KBM-7 (cell line): ENCODE data around the gene TNFRSF1B.
A peak's percentile ranks its signal among the peaks of the same experiment; 100 is the strongest.
"Not testable (repeated sequence)": the region's sequence is repeated elsewhere in the genome, so short reads cannot be mapped to it uniquely, and the experiment has no call there.

ENCODE experiments used
- DNase-seq: peaks from one replicate; pipeline ENCODE4 v3.0.0-alpha.2; 2015
- in situ Hi-C: fragments of 300-500 bp; cut with MboI; formaldehyde crosslinking; loops from 2 replicates; pipeline ENCODE4 v1.14.3; 2020; ENCODE audit warnings: low sequenced_read_pairs, low pct_unique_long_range_greater_than_20kb, mixed read lengths

TNFRSF1B gene

DNA sequence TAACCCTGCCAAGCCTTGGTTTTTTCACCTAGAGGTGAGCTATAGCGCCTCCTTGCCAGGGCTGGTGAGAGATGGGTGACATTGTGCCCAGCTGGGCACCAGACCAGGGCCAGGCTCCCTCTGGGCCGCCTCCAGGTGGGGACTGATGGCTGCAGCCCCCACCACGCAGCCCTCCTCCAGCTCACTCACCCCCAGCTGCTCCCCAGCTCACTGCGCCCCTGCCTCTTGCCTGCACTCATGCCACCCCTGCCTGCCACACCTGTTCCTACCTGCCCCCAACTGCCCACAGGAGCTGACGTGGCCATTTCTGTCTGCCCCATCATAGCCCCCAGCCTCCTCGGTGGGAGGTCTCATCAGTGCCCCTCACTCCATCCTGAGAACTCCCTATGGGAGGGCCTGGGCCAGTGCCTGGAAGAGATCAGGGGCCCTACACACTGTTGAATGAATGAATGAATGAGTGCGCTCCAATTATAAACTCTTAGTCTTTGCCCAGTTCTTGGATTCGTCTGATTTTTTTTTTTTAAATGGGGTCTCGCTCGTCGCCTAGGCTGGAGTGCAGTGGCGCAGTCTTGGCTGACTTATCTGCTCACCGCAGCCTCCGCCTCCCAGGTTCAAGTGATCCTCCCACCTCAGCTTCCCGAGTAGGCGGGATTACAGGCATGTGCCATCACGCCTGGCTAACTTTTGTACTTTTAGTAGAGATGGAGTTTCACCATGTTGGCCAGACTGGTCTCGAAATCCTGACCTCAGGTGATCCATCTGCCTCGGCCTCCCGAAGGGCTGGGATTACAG is 36.6 kb downstream of the TNFRSF1B start:
- DNase-seq: no peak
- in situ Hi-C loops: no loop called here

DNA sequence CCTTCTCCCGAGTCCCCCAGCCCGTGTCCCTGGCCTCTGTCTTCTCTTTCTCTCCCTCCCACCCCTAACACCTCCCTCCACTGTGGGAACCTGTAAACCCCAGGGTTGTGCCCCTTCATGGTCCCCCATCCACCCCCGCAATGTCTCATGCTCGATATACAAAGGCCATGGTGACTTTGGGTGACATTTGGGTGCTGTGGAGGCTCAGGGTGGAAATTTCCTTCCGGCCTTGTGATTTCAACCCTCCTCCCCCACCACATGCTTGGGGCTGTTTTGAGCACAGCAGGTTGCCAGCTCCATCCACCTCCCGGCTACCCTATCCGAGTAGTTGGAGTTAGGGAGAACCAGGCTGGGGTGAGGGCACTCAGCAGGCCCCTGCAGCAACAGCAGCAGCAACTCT is 37.3 kb downstream of the TNFRSF1B start:
- in situ Hi-C loops: no loop called here
- no peak for DNase-seq

DNA sequence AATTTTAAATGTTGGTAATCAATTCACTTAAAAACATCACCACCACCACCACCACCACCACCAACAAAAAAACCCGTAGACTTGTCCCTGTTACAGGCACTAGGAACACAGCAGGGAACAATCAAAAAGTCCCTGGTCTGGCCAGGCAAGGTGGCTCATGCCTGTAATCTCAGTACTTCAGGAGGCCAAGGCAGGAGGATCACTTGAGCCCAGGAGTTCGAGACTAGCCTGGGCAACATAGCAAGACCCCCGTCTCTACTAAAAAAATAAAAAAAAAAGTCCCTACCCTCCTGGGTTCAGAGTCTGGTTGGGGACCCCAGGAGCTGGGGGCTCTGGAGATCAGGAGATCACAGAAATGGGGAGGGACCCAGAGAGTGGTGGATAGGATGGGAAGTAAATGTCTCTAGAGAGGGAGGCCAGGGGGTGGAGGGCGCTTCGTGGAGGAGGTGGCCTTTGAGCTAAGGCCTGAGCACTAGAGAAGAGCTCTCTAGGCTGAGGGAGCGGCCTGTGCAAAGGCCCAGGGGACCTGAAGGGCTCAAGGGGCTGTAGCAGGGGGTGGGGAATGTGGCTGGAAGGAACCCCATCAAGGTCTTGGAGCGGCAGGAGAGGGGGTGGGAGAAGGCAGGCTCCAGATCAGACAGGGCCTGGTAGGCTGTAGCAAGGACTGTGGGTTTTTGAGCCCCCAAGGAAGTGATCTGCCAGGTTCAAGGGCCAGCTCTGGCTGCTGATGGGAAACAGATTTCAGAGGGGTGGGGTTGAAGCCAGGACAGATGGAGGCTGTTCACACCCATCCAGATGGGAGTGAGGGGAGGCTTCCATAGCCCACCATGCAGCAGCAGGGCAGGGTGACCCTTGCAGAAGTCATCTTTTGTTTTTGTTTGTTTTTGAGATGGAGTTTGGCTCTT is 38.2 kb downstream of the TNFRSF1B start:
- no peak for DNase-seq
- in situ Hi-C loops: loop anchor here (5.0 kb wide), 1 partner anchor 78 kb away; no protein-coding TSS in a partner anchor

DNA sequence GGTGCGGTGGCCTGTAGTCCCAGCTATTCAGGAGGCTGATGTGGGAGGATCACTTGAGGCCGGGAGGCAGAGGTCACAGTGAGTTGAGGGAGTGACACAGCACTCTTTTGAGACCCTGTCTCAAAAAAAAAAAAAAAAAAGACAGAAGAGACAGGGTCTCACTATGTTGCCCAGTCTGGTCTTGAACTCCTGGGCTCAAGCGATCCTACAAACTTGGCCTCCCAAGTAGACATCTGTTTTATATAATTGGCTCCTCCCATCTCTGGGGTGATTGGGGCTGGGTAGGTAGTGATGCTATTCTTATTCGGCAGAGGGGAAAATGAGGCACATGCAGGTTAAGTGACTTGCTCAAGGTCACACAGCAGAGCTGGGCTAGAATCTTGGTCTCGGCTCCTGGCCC is 39.4 kb downstream of the TNFRSF1B start:
- in situ Hi-C loops: loop anchor here (5.0 kb wide), 1 partner anchor 79 kb away; no protein-coding TSS in a partner anchor
- no peak for DNase-seq

DNA sequence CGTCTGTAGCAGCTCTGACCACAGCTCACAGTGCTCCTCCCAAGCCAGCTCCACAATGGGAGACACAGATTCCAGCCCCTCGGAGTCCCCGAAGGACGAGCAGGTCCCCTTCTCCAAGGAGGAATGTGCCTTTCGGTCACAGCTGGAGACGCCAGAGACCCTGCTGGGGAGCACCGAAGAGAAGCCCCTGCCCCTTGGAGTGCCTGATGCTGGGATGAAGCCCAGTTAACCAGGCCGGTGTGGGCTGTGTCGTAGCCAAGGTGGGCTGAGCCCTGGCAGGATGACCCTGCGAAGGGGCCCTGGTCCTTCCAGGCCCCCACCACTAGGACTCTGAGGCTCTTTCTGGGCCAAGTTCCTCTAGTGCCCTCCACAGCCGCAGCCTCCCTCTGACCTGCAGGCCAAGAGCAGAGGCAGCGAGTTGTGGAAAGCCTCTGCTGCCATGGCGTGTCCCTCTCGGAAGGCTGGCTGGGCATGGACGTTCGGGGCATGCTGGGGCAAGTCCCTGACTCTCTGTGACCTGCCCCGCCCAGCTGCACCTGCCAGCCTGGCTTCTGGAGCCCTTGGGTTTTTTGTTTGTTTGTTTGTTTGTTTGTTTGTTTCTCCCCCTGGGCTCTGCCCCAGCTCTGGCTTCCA is 40.1 kb downstream of the TNFRSF1B start:
- in situ Hi-C loops: loop anchor here (5.0 kb wide), 1 partner anchor 80 kb away; no protein-coding TSS in a partner anchor
- DNase-seq: no peak

DNA sequence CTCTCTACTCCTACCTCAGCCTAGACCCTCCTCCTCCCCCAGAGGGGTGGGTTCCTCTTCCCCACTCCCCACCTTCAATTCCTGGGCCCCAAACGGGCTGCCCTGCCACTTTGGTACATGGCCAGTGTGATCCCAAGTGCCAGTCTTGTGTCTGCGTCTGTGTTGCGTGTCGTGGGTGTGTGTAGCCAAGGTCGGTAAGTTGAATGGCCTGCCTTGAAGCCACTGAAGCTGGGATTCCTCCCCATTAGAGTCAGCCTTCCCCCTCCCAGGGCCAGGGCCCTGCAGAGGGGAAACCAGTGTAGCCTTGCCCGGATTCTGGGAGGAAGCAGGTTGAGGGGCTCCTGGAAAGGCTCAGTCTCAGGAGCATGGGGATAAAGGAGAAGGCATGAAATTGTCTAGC is 41.5 kb downstream of the TNFRSF1B start:
- in situ Hi-C loops: loop anchor here (5.0 kb wide), 1 partner anchor 81 kb away; no protein-coding TSS in a partner anchor
- DNase-seq: no peak

DNA sequence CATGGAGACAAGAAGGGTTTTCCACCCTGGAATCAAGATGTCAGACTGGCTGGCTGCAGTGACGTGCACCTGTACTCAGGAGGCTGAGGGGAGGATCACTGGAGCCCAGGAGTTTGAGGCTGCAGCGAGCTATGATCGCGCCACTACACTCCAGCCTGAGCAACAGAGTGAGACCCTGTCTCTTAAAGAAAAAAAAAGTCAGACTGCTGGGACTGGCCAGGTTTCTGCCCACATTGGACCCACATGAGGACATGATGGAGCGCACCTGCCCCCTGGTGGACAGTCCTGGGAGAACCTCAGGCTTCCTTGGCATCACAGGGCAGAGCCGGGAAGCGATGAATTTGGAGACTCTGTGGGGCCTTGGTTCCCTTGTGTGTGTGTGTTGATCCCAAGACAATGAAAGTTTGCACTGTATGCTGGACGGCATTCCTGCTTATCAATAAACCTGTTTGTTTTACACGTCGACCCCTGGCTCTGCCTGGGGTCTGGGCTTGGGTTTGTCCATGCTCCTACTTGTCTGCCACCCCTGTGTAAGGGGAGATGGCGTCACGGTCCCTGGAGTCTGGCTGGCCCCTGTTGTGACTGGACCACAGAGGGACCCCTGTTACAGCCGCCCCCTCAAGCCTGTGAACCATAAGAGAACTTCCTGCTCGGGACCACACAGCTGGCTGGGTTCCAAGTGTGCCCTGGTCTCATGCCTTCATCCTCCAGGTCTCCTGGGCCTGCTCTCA is 42.1 kb downstream of the TNFRSF1B start:
- in situ Hi-C loops: loop anchor here (5.0 kb wide), 1 partner anchor 82 kb away; no protein-coding TSS in a partner anchor

DNA sequence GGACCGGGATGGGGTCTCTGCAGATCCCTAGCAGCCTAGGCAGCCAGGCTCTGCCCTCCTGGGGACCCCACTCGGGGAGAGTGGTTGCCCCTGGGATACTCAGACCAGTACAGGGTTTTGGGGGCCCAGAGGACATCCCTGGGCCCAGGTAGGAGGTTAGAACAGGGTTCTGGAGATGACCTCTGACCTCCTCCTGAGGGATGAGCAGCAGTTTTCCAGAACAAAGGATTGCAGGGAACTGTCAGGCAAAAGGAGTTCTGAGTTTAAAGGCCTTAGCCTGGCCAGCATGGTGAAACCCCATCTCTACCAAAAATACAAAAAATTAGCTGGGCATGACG is 42.7 kb downstream of the TNFRSF1B start:
- no peak for DNase-seq
- in situ Hi-C loops: loop anchor here (5.0 kb wide), 1 partner anchor 82 kb away; no protein-coding TSS in a partner anchor

More for the DNA sequence above, 42.1 kb downstream of the TNFRSF1B start:
- DNase-seq: peak; percentile 86

DNA sequence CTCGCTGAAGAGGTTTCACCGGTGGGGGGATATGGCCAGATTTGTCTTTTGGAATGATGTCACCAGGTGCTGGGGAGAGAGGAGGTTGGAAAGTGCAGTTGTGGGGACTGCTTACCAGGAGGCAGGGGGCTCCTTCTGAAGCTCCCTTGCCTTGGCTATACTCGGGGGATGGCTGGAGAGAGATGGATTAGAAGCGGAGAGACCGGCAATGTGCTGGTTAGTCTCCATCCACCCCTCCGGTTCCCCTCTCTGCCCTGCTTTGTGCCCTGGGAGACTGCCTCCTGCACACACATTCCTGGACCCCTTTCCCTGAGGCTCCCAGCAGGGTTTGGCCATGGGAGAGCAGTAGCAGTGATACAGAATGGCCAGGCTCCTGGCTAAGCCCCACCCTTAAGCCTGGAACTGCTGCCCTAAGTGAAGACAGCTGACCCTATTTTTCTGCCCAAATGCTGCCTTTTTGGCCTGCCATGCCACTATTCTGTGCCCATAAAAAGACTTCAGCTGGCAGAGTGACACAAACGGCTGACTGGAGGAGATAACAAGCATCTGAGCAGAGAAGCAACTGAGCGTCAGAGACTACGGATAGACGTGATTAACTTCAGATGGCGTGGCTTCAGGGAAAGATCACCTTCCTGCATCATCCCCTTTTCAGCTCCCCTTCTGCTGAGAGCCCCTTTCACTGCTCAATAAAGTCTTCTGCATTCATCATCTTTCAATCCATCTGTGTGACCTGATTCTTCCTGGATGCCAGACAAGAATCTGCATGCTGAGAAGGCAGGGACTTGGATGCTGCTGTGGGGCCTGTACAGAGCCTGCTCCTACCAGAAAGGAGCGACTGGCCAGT is 48.5 kb downstream of the TNFRSF1B start:
- DNase-seq: no peak
- in situ Hi-C loops: no loop called here

DNA sequence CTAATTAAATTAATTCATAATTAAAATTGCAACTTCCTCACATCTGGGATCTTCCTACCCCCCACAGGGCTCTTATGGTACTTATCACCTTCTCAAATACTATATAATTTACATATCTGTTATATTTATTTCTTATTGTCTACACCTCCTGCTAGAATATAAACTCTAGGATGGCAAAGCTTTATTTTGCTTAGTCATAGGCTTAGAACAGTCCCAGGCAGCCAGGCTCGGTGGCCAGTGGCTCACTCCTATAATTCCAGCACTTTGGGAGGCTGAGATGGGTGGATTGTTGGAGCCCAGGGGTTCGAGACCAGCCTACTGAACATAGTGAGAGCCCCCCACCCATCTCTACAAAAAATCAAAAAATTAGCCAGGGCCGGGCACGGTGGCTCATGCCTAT is 53.0 kb downstream of the TNFRSF1B start:
- no peak for DNase-seq
- in situ Hi-C loops: no loop called here

DNA sequence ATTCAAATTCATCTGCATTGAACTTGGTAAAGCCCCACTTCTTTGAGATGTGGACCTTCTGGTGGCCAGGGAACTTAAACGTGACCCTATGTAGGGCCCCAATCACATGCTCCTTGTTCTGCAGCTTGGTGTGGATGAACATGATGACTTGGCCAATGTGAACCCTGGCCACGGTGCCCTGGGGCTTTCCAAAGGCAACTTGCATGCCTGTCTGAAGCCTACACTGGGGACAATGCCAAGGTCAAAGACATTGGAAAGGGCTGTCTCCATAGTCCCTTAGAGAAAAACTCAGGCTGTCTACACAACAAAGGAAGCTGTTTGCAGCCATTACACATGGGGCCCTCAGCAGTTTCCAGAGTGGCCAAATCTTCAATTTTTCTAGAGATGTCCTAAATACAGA is 54.1 kb downstream of the TNFRSF1B start:
- in situ Hi-C loops: no loop called here
- DNase-seq: no peak

DNA sequence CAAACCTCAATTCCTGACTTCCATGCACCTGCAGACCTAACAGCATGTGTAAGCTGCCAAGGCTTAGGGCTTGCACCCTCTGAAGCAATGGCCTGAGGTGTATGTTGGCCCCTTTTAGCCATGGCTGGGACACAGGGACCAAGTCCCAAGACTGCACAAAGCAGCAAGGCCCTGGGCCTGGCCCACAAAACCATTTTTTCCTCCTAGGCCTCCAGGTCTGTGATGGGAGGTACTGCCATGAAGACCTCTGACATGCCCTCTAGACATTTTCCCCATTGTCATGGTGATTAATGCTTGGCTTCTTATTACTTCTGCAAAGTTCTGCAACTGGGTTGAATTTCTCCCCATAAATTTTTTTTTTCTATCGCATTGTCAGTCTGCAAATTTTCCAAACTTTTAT is 55.9 kb downstream of the TNFRSF1B start:
- in situ Hi-C loops, DNase-seq: not testable (repeated sequence)

DNA sequence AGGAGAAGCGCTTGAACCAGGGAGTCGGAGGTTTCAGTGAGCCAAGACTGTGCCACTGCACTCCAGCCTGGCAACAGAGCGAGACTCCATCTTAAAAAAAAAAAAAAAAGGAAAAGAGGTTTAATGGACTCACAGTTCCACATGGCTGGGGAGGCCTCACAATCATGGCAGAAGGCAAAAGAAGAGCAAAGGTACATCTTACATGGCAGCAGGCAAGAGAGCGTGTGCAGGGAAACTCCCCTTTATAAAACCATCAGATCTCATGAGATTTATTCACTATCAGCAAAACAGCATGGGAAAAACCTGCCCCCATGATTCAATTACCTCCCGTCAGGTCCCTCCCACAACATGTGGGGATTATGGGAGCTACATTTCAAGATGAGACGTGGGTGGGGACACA is 57.3 kb downstream of the TNFRSF1B start:
- DNase-seq, in situ Hi-C loops: not testable (repeated sequence)

DNA sequence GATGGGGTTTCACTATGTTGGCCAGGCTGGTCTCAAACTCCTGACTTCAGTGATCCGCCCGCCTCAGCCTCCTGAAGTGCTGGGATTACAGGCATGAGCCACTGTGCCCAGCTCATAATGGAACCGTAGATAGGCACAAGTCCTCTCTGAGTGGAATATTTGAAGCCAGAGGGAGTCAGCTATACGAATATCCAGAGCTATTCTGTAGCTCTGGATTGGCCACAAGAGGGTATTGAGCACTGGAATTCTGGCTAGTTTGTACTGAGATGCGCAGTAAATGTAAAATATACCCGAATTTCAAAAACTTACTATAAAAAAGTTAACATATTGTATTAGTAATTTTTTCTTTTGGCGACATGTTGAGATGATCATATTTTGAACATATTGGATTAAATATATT is 62.2 kb downstream of the TNFRSF1B start:
- DNase-seq: no peak
- in situ Hi-C loops: no loop called here

DNA sequence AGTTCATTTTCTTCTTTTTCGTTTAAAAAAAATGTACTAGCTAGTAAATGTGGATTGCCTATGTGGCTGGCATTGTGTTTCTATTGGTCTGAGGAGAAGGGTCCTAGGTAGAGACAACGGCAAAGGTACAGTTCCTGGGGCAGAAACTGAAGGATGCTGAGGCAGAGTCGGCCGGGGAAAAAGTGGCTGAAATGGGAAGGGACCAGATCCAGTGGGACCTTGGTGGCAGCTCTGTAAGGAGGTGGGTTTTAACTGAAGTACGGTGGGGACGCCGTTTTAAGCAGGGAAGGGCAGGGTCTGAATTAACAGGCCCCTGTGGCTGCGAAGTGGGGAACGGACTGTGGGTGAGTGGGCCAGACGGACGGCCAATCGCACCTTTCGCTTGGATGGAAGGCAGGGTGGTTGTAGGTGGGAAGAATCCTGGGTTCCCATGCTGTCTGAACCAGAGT is 62.6 kb downstream of the TNFRSF1B start:
- no peak for DNase-seq
- in situ Hi-C loops: no loop called here

DNA sequence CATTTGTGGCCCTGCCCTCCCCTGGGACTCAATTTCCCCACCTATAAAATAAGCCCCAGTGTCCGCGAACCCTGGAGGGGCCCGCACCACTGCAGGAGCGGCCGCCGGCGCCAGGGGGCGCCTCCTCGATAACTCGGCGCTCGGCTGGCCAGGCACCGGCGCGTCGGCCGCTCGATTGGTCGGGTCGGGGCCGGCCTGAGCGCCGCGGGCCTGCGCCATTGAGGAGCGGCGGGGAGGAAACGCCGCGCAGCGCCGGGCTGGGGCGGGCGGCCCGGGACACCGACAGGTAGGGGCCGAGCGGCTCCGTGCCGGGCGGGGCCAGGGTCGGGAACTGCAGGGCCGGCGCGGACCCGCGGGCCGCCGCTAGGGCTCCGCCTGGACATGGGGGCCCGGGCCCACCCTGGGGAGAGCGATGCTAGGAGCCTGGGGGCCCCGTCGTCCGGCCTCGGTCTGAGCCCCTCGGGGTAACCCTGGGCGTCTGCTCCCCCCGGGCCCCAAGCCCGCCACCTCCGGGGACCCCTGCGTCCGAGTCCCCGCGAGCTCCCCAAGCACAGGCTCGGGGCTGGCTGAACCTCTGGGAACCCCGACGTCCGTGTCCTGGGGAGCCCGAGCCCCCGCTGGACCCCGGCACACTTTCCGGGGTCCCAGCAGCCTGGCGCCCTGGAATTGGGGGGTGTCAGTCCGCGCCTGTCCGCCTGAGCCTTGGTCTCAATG is 63.2 kb downstream of the TNFRSF1B start, which contains the start of gene VPS13D:
Gene VPS13D (plus strand): TSS at position 196 of the 714 bp plus-strand sequence. CDS start 4,237 bp downstream, outside the sequence.
- DNase-seq: peak; percentile 80

DNA sequence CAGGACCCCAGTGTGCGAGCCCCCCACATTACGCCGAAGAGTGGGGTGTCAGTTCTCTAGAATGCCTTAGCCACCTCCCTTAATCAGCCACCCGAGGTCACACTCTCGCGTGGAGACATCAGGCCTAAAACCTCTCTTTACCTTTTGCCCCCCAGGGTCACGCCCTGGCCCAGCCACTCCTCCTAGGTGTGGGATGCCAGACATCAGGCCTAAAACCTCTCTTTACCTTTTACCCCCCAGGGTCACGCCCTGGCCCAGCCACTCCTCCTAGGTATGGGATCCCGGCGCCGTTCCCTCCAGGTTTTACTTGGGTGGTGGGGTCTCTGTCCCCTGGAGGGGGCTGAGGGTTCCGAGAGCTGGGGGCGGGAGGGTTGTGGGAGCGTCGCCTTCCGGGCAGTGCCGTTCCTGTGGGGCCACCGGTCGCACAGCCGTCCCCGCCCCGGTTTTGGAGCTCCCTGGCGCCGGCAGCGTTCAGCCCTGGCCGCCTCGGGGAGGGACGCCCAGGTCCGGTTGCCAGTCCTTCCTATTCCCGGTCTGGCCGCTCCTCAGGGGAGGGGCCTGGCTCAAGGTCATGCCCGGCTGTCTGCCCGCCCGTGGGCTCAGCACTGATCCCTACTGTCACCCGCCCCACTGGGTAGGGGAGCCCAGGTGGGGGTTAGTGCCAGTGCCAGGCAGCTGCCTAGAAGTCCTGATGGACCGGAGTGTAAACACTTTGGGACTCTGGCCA is 63.9 kb downstream of the TNFRSF1B start:
- in situ Hi-C loops: no loop called here
- DNase-seq: no peak

More for the DNA sequence above, 63.2 kb downstream of the TNFRSF1B start, which contains the start of gene VPS13D:
- in situ Hi-C loops: no loop called here
